ENCODE measurements around the gene NEK5.

NEK5 gene

GRCh38 chr13:52005841-52006522, 122.9 kb downstream of the NEK5 start:
- DNase-seq = no peak
- Histone ChIP-seq H3K9me3 (no peaks in the 10 kb centered on the region), H3K36me3 (no peaks in the 10 kb centered on the region), H3K27ac (no peak overlapping the region), H3K4me1 (peaks cover 0 to 8% (median 1%) of the 10 kb centered on the region in 4 donors), H3K27me3 (no peaks in the 10 kb centered on the region), H3K4me3 (no peak overlapping the region)
- TF ChIP-seq, protein P1, sequence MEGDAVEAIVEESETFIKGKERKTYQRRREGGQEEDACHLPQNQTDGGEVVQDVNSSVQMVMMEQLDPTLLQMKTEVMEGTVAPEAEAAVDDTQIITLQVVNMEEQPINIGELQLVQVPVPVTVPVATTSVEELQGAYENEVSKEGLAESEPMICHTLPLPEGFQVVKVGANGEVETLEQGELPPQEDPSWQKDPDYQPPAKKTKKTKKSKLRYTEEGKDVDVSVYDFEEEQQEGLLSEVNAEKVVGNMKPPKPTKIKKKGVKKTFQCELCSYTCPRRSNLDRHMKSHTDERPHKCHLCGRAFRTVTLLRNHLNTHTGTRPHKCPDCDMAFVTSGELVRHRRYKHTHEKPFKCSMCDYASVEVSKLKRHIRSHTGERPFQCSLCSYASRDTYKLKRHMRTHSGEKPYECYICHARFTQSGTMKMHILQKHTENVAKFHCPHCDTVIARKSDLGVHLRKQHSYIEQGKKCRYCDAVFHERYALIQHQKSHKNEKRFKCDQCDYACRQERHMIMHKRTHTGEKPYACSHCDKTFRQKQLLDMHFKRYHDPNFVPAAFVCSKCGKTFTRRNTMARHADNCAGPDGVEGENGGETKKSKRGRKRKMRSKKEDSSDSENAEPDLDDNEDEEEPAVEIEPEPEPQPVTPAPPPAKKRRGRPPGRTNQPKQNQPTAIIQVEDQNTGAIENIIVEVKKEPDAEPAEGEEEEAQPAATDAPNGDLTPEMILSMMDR (IDR thresholded peaks at IDR 0.05) = no peak
- intact Hi-C loops (cut with DNase I; ENCODE audit: low total_unique reads) = loop anchor here (5.0 kb wide), 1 partner anchor 121 kb away; the partner anchor contains the start of gene NEK5

DNA sequence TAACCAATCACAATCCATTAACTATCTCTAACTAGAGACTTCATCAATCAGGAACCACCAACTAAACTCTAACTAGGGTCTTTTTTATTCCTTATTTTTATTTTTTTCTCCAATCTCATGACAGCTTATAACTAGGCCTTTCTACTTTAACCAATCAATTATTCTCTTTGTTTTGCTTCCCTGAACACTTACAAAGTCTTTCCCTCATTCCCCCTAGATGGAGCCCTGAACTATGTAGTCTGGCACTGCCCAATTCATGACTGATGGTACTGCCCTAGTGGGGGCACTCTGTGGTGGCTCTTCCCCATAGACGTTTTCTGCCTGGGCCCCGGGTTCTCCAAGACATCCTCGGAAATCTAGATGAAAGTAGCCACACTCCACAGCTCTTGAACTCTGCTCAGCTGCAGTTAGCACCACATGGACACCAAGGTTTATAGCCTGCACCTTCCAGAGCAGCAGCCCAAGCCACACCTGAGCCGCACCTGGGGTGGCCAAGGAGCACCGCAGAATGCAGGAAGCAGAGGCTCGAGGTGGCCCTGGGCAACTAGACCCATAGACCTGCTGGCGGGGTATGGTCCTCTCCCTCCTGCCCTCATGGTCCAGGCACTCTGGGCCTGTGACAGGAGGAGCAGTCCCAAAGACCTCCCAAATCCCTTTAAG, 124.2 kb downstream of the NEK5 start:
- H3K4me1 ChIP-seq = peaks cover 0 to 3% (median under 1%) of the 10 kb centered on the region in 4 donors
- no peak overlapping the region for H3K27ac ChIP-seq
- intact Hi-C loops (cut with DNase I; ENCODE audit: low total_unique reads) = loop anchor here (5.0 kb wide), 1 partner anchor 123 kb away; the partner anchor contains the start of gene NEK5
- no peak overlapping the region for H3K4me3 ChIP-seq
- no peak for DNase-seq
- H3K36me3 ChIP-seq = no peaks in the 10 kb centered on the region
- no peaks in the 10 kb centered on the region for H3K9me3 ChIP-seq
- H3K27me3 ChIP-seq = no peaks in the 10 kb centered on the region
- TF ChIP-seq, protein P1 (IDR thresholded peaks at IDR 0.05) = no peak

DNA sequence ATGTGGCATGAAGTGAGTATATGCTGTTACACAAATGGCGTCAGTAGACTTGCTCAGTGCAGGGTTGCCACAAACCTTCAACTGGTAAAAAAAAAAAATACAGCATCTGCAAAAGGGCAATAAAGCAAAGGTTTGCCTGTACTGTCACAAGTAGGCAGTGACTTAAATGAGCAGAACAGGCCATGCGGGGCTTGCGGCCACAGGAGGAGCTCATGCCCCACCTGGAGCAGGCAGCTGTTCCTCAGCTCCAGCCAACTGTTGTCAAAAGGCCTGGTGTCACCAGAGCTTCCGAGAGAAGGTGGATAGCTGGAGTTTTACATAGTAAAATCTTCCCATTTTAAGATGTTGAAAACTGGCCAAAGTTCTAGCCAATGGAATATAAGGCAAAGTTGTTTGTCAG, 125.3 kb downstream of the NEK5 start:
- Histone ChIP-seq H3K4me3 (no peak overlapping the region), H3K36me3 (no peaks in the 10 kb centered on the region), H3K27ac (no peak overlapping the region), H3K9me3 (no peaks in the 10 kb centered on the region), H3K4me1 (peaks cover 0 to 6% (median 4%) of the 10 kb centered on the region in 4 donors), H3K27me3 (no peaks in the 10 kb centered on the region)
- no peak for DNase-seq
- intact Hi-C loops (cut with DNase I; ENCODE audit: low total_unique reads) = no loop called here
- TF ChIP-seq, protein P1 (IDR thresholded peaks at IDR 0.05) = no peak

- Histone ChIP-seq H3K27me3 (no peaks in the 10 kb centered on the region), H3K4me3 (no peak overlapping the region), H3K4me1 (peaks cover 0 to 6% (median 4%) of the 10 kb centered on the region in 4 donors), H3K27ac (no peak overlapping the region), H3K36me3 (no peaks in the 10 kb centered on the region), H3K9me3 (no peaks in the 10 kb centered on the region)
- TF ChIP-seq, protein P1 (IDR thresholded peaks at IDR 0.05) = no peak
- DNase-seq = no peak
- intact Hi-C loops (cut with DNase I; ENCODE audit: low total_unique reads) = no loop called here
Observed at GRCh38 chr13:52002361-52002760, 126.5 kb downstream of the NEK5 start.

DNA sequence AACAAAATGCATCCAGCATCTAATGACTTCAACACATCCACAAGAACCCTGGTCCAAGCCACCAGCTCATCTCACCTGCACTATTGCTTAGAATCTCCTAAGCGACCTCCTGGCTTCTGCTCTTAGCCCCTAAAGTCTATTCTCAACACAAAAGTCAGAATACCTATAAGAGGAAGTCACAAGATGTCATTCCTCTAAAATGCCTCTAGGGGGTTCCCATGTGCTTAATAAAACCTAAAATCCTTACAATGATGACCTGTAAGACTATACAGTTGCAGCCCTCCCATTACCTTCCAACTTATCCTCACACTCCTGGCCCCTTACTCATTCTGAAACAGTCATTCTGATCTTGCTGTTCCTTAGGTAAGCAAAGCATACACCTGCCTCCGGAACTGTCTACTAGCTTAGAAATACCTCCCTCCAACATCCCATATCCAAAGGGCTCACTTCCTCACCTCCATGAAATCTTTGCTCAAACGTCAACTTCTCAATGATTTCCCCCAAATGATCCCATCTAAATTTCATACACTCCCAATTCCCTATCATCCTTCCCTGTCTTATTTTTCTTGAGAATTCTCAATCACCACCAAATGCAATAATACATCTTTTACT, 127.6 kb downstream of the NEK5 start:
- Histone ChIP-seq H3K27ac (no peak overlapping the region), H3K4me3 (no peak overlapping the region), H3K27me3 (no peaks in the 10 kb centered on the region), H3K36me3 (no peaks in the 10 kb centered on the region), H3K4me1 (peaks cover 0 to 12% (median 8%) of the 10 kb centered on the region in 4 donors), H3K9me3 (no peaks in the 10 kb centered on the region)
- DNase-seq = no peak
- TF ChIP-seq, protein P1 (IDR thresholded peaks at IDR 0.05) = peak; percentile 53 to 72
- intact Hi-C loops (cut with DNase I; ENCODE audit: low total_unique reads) = no loop called here

Measured in tibial artery (tissue), 4 donors.